ENCODE data around the gene ASB8. TPM values are rescaled to one million over a fixed set of nuclear protein-coding genes. Genes with fewer than 3 reads are reported as not detected.

ASB8 gene
- total RNA-seq, 3 donors from 2014 or later: 41.1 to 46.6 (median 41.3) TPM

- no peak for DNase-seq
- TF ChIP-seq CTCF (IDR thresholded peaks at IDR 0.05): no peak
- intact Hi-C loops (cut with DNase I, micrococcal nuclease): no loop called here
- no peaks in the 10 kb centered on the region for H3K36me3 ChIP-seq (ENCODE audit: low read depth)
- no peak overlapping the region for H3K4me3 ChIP-seq
- H3K4me1 ChIP-seq (ENCODE audit: low read depth): peaks cover 7% of the 10 kb centered on the region
- no peak for ATAC-seq
- peaks cover 6% of the 10 kb centered on the region for H3K9me3 ChIP-seq
Observed at GRCh38 chr12:48199774-48200221, 42.5 kb upstream of the ASB8 start.

GRCh38 chr12:48198985-48199384 lies 41.7 kb upstream of the ASB8 start:
- Histone ChIP-seq H3K4me3 (no peak overlapping the region), H3K4me1 (ENCODE audit: low read depth) (peaks cover 7% of the 10 kb centered on the region), H3K9me3 (peaks cover 3% of the 10 kb centered on the region), H3K36me3 (ENCODE audit: low read depth) (no peaks in the 10 kb centered on the region)
- ATAC-seq (no peak), DNase-seq (no peak)
- TF ChIP-seq CTCF (IDR thresholded peaks at IDR 0.05): no peak
- intact Hi-C loops (cut with DNase I, micrococcal nuclease): no loop called here

GRCh38 chr12:48198672-48198971 lies 41.3 kb upstream of the ASB8 start:
- H3K36me3 ChIP-seq (ENCODE audit: low read depth): no peaks in the 10 kb centered on the region
- intact Hi-C loops (cut with DNase I, micrococcal nuclease): no loop called here
- peaks cover 7% of the 10 kb centered on the region for H3K4me1 ChIP-seq (ENCODE audit: low read depth)
- no peak for TF ChIP-seq CTCF (IDR thresholded peaks at IDR 0.05)
- DNase-seq (peak; percentile 52 to 71 (median 61)), ATAC-seq (peak; percentile 34)
- no peaks in the 10 kb centered on the region for H3K9me3 ChIP-seq
- peak overlapping the region; percentile 42 for H3K4me3 ChIP-seq

DNA sequence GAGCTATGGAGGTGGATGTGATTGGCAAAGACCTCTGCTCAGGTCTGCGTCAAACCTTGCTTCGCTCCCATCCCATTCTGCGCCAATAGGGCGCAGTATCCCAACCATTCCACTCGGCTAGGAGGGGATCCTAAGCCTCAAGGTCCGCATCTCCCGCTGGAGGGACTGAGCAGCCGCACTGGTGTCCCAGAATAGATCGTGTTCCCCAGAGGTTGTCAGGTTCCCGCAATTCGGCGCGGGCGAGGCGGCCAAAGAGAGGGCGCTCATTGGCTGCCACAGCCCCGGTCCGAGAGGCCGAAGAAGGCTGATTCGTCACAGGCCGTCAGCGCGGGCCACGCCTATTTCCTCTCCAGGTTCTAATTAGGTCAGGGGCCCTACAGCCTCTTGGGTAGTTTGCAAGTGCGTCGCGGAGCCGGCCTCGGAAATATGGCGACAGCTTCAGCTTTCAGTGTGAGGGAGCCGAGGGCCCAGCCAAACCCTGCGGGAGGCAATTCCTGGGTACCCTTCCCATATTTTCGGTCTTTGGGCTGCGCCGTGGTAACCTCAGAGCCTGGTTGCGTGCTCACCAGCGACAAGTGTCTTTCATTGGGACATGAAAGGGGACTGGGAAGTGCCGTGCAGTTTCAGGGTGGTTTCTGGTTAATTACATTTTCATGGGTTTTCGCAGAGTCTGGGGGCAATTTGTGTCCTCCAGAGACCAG lies 40.8 kb upstream of the ASB8 start:
- TF ChIP-seq CTCF (IDR thresholded peaks at IDR 0.05): peak; percentile 7
- intact Hi-C loops (cut with DNase I, micrococcal nuclease): no loop called here
- H3K4me1 ChIP-seq (ENCODE audit: low read depth): peaks cover 7% of the 10 kb centered on the region
- H3K4me3 ChIP-seq: peak overlapping the region; percentile 42
- ATAC-seq: peak; percentile 99
- H3K36me3 ChIP-seq (ENCODE audit: low read depth): no peaks in the 10 kb centered on the region
- no peaks in the 10 kb centered on the region for H3K9me3 ChIP-seq
- DNase-seq: peak; percentile 96 to 97 (median 97)

DNA sequence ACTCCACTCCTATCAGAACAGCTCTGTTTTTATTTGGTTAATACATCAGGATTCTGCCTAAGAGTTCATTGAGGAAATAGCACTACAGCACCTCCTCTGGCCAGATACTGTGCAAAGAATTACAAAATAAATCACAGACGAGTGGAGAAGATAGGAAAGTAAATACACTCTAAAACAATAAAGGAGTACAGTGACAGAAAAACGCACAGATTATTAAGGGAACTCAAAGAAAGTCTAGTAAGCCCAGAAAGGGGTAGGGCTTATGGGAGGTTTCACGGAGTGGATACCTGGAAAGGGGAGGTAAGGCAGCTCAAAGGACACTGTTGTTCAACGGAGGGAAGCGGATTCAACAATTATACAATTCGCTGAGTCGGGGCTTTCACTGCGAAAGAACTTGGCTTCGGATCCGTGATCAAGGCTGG lies 40.2 kb upstream of the ASB8 start:
- peak overlapping the region; percentile 42 for H3K4me3 ChIP-seq

More for the DNA sequence above, 40.2 kb upstream of the ASB8 start:
- intact Hi-C loops (cut with DNase I, micrococcal nuclease): no loop called here
- no peaks in the 10 kb centered on the region for H3K9me3 ChIP-seq
- H3K4me1 ChIP-seq (ENCODE audit: low read depth): peaks cover 7% of the 10 kb centered on the region
- DNase-seq: peak in 1 of 3 donors; percentile 66
- H3K36me3 ChIP-seq (ENCODE audit: low read depth): no peaks in the 10 kb centered on the region
- no peak for TF ChIP-seq CTCF (IDR thresholded peaks at IDR 0.05)
- ATAC-seq: peak; percentile 60

Measured in mucosa of descending colon (tissue), 3 donors.